HG02870 (cell line): ENCODE results near the gene CAMK2N2.
A peak's percentile ranks its signal among the peaks of the same experiment; 100 is the strongest.
"Not testable (repeated sequence)": the region's sequence is repeated elsewhere in the genome, so short reads cannot be mapped to it uniquely, and the experiment has no call there.

Experiments used
- ATAC-seq: cut with Tn5 transposase; IDR thresholded peaks from one replicate; pipeline ENCODE4 v1.9.1; 2021; ENCODE audit warnings: mild to moderate bottlenecking, moderate library complexity; ENCODE audit not compliant: unreplicated experiment

The CAMK2N2 gene

GRCh38 chr3:184275381-184275701, 14.0 kb upstream of the CAMK2N2 start:
- ATAC-seq: no peak

DNA sequence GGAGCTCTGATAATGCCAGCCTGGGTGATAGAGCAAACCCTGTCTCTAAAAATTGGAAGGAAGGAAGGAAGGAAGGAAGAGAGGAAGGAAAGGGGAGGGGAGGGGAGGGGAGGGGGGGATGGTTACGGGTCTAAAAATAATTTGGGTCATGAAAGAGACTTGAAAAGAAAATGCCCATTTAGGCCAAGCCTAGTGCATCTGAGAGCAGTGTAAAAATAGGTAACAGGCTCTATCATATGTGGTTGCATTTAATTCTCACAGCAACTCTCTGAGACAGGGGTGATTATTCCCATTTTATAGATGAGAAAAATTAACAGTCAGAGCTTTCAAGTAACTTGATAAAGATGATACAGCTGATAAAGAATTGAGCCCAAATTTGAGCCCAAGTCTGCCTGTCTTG, 10.9 kb upstream of the CAMK2N2 start:
- ATAC-seq: no peak

DNA sequence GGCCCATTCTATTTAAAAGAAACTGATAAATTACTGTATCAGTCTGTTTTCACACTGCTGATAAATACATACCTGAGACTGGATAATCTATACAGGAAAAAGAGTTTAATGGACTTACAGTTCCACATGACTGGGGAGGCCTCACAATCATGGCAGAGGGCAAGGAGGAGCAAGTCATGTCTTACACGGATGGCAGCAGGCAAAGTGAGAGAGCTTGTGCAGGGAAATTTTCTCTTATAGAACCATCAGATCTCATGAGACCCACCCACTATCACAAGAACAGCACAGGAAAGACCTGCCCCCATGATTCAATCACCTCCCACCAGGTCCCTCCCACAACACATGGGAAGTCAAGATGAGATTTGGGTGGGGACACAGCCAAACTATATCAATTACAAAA, 5.9 kb upstream of the CAMK2N2 start:
- ATAC-seq: not testable (repeated sequence)

DNA sequence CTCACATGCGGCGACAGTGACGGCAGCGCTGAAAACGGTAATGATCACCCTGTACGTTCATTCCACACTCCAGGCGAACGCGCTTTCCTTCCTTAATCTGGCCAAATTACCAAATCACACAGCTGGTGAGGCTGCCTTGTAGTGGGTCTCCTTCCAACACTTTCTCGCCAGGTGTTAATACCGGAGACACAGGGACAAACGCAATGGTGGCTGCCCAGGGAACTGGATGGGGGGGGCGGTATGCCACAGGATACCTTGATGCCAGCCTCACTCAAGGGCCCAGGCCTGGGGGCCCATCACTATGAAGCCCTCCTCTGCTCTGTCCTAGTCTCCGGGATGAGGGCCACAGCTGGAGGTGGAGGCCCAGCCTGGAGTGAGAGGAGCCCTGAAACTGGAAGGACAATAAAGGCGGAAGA, 1.4 kb upstream of the CAMK2N2 start:
- ATAC-seq: no peak

- no peak for ATAC-seq
Observed at GRCh38 chr3:184261854-184262763, 756 bp upstream of the CAMK2N2 start.

DNA sequence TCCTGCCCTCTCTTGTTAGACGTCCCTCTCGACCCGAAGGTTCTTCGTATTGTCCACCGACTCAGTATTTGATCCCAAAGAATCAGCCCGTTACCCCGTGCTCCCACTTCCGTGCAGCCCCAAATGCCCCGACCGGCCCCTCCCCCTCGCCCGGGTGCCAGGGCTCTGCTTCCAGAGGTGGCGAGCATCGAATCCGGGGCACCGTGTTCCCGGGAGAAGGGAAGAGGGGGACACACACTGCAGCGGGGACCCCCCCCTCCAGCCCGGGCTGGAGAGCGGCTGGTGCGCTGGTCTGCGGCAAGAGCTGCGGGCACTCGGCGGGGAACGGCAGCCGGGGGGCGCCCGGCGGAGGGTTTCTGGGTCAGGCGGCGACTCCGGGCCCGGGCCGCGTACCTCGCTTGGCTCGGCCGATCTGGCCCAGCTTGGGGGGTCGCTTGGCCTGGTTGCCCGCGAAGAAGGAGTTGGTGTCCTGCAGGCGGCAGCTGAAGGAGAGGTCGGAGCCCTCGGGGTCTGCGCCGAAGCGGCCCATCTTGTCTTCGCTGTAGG, 556 bp downstream of the CAMK2N2 start:
- ATAC-seq: no peak

- ATAC-seq: no peak
Observed at GRCh38 chr3:184259878-184260723, 1.3 kb downstream of the CAMK2N2 start.

DNA sequence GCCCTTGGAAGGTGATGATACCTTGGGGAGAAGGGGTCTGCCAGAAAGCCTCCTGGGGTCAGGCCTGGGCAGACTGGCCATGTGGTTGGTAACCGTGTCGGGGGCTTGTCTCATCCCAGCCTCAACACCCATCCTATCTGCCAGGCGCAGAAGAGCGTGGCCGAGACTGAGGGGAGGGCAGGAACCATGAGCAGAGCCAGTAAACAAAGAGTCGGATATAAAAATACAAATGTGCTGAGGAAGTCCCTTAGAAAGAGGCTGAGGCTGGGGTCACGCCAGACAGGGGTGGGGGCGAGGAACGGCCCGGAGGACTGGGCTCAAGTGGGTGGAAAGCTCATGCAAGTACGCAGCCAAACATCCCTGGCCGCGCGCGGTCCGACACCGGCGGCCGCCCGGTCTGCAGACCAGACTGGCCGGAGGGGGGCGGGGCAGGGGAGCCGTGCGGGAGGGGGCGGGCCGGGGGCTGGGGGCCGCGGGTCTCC, 1.9 kb downstream of the CAMK2N2 start:
- no peak for ATAC-seq

DNA sequence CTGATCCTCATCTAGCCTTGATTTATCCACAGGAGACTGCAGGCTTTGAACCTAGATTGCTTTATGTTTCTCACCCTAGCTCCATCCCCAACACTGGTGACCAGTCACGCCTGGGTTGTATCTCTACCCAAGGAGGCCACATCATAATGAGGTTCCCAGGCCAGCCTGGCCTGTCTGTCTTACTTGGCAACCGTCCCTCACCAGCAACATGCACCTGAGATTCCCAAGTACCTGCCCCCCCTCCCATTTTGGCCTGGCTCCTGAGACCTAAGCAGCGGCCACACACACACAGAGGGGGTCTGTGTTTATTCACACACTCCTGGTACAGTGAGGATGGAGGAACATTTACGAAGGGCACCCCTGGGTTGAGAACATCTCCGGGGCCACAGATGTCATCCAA, 2.4 kb downstream of the CAMK2N2 start:
- no peak for ATAC-seq

GRCh38 chr3:184257083-184257915, 4.1 kb downstream of the CAMK2N2 start:
- ATAC-seq: no peak

- no peak for ATAC-seq
Observed at GRCh38 chr3:184255291-184256039, 5.9 kb downstream of the CAMK2N2 start.

DNA sequence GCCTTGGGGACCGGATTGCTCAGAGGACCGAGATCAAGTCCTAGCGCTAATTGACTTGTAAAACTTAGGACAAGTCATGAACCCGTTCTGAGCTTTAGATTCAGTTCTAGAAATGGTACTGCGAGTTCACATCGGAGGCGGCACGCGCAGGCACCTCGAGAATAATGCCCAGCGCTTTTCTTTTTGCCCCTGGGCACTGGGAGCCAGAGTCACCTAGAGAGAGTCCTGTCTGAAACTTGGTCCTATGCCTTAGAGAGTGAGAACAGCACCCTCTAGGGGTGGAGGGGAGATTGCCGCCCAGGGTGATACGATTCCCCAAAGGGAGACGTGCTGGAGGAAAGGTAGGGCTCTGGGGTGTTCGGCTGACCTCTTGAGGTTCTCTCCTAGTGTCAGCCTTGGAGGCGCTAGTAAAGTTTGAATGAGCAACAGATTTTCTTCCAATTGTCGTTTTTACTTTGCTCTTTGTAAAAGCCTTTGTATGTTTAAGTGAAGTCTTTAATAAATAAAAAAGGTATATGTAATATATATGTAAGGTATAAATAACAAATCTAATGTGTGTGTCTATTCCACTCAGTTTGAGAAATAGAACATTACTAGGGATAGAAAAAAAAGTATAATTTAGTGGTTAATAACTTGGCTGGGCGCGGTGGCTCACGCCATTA, 11.1 kb downstream of the CAMK2N2 start:
- peak; percentile 65 for ATAC-seq

DNA sequence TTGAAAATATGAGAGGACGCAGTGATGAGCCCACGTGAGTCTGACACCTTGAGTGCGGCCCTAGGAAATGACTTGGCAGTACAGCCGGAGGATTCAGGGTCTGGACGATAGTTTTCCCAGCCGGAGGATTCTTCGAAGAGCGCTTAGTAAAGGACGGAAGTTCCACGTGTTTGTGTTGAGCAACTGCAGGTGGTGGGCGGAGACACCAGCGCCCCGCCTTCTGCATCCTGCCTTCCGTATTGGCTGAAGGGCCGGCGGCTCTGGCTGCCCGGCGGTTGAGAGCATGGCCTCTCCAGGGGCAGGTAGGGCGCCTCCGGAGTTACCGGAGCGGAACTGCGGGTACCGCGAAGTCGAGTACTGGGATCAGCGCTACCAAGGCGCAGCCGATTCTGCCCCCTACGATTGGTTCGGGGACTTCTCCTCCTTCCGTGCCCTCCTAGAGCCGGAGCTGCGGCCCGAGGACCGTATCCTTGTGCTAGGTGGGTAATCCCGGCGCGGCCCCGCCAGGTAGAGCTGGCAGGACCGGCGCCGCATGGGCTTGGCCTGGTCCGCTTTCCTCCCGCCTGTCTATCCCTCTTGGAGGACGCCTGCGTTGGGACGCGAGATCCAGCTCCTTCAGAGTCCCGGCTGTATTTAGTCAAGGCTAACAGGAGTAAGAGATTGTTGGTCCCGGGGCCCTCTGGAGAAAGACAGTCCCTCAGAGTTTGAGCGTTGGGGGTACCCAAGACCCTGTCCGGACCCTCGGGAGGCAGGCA, 11.8 kb downstream of the CAMK2N2 start, which contains the start of gene EEF1AKMT4:
Gene EEF1AKMT4, plus strand, starts transcription at position 261 of the 755 bp plus-strand sequence. Its CDS starts 23 bp downstream, at position 284.
- peak; percentile 84 for ATAC-seq

- no peak for ATAC-seq
Observed at GRCh38 chr3:184248454-184249411, 12.6 kb downstream of the CAMK2N2 start, which contains the start of gene ALG3. TSS of gene ALG3 (minus strand) at chr3:184248962. CDS start at chr3:184248940, 22 bp downstream.

DNA sequence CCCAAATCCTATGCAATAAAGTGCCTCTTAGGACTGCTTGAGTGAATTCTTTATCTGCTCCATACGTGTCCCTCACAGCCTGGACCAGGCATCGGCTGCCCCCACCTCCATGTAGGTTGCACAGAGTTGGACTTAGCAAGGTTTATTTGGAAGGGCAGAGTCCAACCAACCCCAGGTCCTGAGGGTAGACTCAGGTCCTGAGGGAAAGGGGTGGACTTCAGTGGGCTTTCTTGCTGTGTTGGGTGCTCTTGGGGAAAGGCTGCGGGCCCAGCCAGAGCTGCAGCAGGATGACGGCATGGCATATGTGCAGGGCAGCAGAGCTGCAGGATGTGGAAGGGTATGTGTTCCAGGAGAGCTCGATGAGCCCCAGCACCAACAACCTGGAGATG, 19.1 kb downstream of the CAMK2N2 start:
- ATAC-seq: no peak

- ATAC-seq: no peak
Observed at GRCh38 chr3:184241447-184242296, 19.7 kb downstream of the CAMK2N2 start.

DNA sequence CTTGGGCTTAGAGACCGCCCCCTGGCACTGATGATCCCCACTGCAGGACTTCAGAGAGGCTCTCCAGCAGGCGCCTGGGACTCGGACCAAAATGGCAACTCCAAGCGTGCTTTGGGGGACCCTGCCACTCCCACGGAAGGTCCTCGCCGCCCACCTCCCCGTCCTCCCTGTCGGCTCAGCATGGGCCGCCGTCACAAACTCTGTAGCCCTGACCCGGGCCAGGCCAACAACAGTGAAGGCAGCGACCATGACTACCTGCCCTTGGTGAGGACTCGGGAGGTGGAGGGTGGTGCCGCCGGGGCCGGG, 20.3 kb downstream of the CAMK2N2 start:
- no peak for ATAC-seq
